Activated T-helper 1 cell treated with anti-CD3 and anti-CD28 coated beads, Interleukin-12 subunit alpha, Interleukin-12 subunit beta, Interleukin-2, Interleukin-4 antibody, amounts not matched to agents 30 ng/mL and 10 ng/mL and 1 ng/mL, durations not matched to agents 14 hours and 24 hours and 36 hours (primary cell): ENCODE data around the gene VDAC1. TPM values are rescaled to one million over a fixed set of nuclear protein-coding genes. Genes with fewer than 3 reads are reported as not detected.
"Not testable (repeated sequence)": the region's sequence is repeated elsewhere in the genome, so short reads cannot be mapped to it uniquely, and the experiment has no call there.

Experiments
- DNase-seq: peaks from one replicate; pipeline ENCODE4 v3.0.0; 2021; ENCODE audit warnings: low spot score
- H3K27ac Mint-ChIP-seq: one replicate; pipeline ENCODE4 v1.8.0; 2021; ENCODE audit warnings: mild to moderate bottlenecking, mixed read lengths
- H3K27me3 Mint-ChIP-seq: one replicate; pipeline ENCODE4 v1.8.0; 2022; ENCODE audit warnings: mild to moderate bottlenecking, moderate library complexity, mixed read lengths; ENCODE audit not compliant: insufficient read depth
- H3K36me3 Mint-ChIP-seq: one replicate; pipeline ENCODE4 v1.8.0; 2021; ENCODE audit warnings: low read depth, mixed read lengths
- H3K4me1 Mint-ChIP-seq: one replicate; pipeline ENCODE4 v1.8.0; 2021; ENCODE audit warnings: low read depth, mixed read lengths
- H3K4me3 Mint-ChIP-seq: one replicate; pipeline ENCODE4 v1.8.0; 2021; ENCODE audit warnings: mild to moderate bottlenecking, moderate library complexity, mixed read lengths
- H3K9me3 Mint-ChIP-seq: one replicate; pipeline ENCODE4 v1.8.0; 2021; ENCODE audit warnings: mixed read lengths
- intact Hi-C: fragments of 100-400 bp; cut with micrococcal nuclease; formaldehyde crosslinking; loops from one replicate; pipeline ENCODE4 v1.15.1; 2024
- total RNA-seq: library from RNA; stranded (reverse); gene quantifications from 2 replicates; pipeline ENCODE4 v1.2.3, GENCODE V29; 2022

Gene VDAC1
- total RNA-seq, 1 donor from 2014 or later = 440 TPM

- DNase-seq = no peak
- Mint-ChIP-seq H3K4me3 (no peak overlapping the region), H3K4me1 (no peaks in the 10 kb centered on the region), H3K27ac (no peak overlapping the region), H3K9me3 (no peaks in the 10 kb centered on the region), H3K36me3 (no peaks in the 10 kb centered on the region), H3K27me3 (no peaks in the 10 kb centered on the region)
- intact Hi-C loops = no loop called here
Measured at GRCh38 chr5:133948721-133949120, 56.1 kb downstream of the VDAC1 start.

GRCh38 chr5:133947431-133947841 lies 57.3 kb downstream of the VDAC1 start:
- DNase-seq = no peak
- Mint-ChIP-seq H3K4me1 (peaks cover 6% of the 10 kb centered on the region), H3K36me3 (no peaks in the 10 kb centered on the region), H3K9me3 (no peaks in the 10 kb centered on the region), H3K27me3 (no peaks in the 10 kb centered on the region), H3K4me3 (no peak overlapping the region), H3K27ac (no peak overlapping the region)
- intact Hi-C loops = no loop called here

GRCh38 chr5:133945568-133945967 lies 59.2 kb downstream of the VDAC1 start:
- no peak for DNase-seq
- no peaks in the 10 kb centered on the region for H3K36me3 Mint-ChIP-seq

GRCh38 chr5:133944263-133945185 lies 60.3 kb downstream of the VDAC1 start:
- H3K27me3 Mint-ChIP-seq = peaks cover 1% of the 10 kb centered on the region
- H3K9me3 Mint-ChIP-seq = no peaks in the 10 kb centered on the region
- H3K36me3 Mint-ChIP-seq = no peaks in the 10 kb centered on the region
- no peak overlapping the region for H3K4me3 Mint-ChIP-seq
- no peak overlapping the region for H3K27ac Mint-ChIP-seq
- no peak for DNase-seq
- H3K4me1 Mint-ChIP-seq = peaks cover 10% of the 10 kb centered on the region
- intact Hi-C loops = loop anchor here (1.0 kb wide), 3 partner anchors 190 to 833 kb away; no protein-coding TSS in a partner anchor

More at GRCh38 chr5:133945568-133945967, 59.2 kb downstream of the VDAC1 start:
- Mint-ChIP-seq H3K27ac (no peak overlapping the region), H3K27me3 (peaks cover 1% of the 10 kb centered on the region), H3K9me3 (no peaks in the 10 kb centered on the region), H3K4me1 (peaks cover 6% of the 10 kb centered on the region), H3K4me3 (no peak overlapping the region)
- intact Hi-C loops = no loop called here

GRCh38 chr5:133943475-133943817 lies 61.3 kb downstream of the VDAC1 start:
- DNase-seq = no peak
- no peaks in the 10 kb centered on the region for H3K36me3 Mint-ChIP-seq
- intact Hi-C loops = no loop called here

GRCh38 chr5:133942614-133943474 lies 61.9 kb downstream of the VDAC1 start:
- Mint-ChIP-seq H3K4me3 (no peak overlapping the region), H3K27me3 (peaks cover 1% of the 10 kb centered on the region), H3K27ac (no peak overlapping the region), H3K36me3 (no peaks in the 10 kb centered on the region), H3K9me3 (no peaks in the 10 kb centered on the region), H3K4me1 (peaks cover 20% of the 10 kb centered on the region)
- intact Hi-C loops = no loop called here
- no peak for DNase-seq

More at GRCh38 chr5:133943475-133943817, 61.3 kb downstream of the VDAC1 start:
- no peak overlapping the region for H3K27ac Mint-ChIP-seq
- peaks cover 20% of the 10 kb centered on the region for H3K4me1 Mint-ChIP-seq
- peaks cover 1% of the 10 kb centered on the region for H3K27me3 Mint-ChIP-seq
- H3K9me3 Mint-ChIP-seq = no peaks in the 10 kb centered on the region
- H3K4me3 Mint-ChIP-seq = no peak overlapping the region

- H3K9me3 Mint-ChIP-seq = no peaks in the 10 kb centered on the region
- H3K4me3 Mint-ChIP-seq = no peak overlapping the region
- H3K4me1 Mint-ChIP-seq = peaks cover 20% of the 10 kb centered on the region
- no peak overlapping the region for H3K27ac Mint-ChIP-seq
- no peak for DNase-seq
- no peaks in the 10 kb centered on the region for H3K36me3 Mint-ChIP-seq
- intact Hi-C loops = no loop called here
- H3K27me3 Mint-ChIP-seq = peaks cover 1% of the 10 kb centered on the region
Measured at GRCh38 chr5:133941456-133942196, 63.1 kb downstream of the VDAC1 start.

- Mint-ChIP-seq H3K27ac (no peak overlapping the region), H3K4me3 (no peak overlapping the region), H3K36me3 (no peaks in the 10 kb centered on the region), H3K9me3 (no peaks in the 10 kb centered on the region), H3K27me3 (peaks cover 1% of the 10 kb centered on the region), H3K4me1 (peaks cover 21% of the 10 kb centered on the region)
- DNase-seq = no peak
- intact Hi-C loops = loop anchor here (1.0 to 10.0 kb wide), 2 partner anchors 65 to 325 kb away; partner anchors contain the start of gene FSTL4
Measured at GRCh38 chr5:133939668-133940067, 65.1 kb downstream of the VDAC1 start.

- H3K4me1 Mint-ChIP-seq = peaks cover 28% of the 10 kb centered on the region
- no peak overlapping the region for H3K27ac Mint-ChIP-seq
- intact Hi-C loops = loop anchor here (1.0 to 10.0 kb wide), 2 partner anchors 65 to 324 kb away; partner anchors contain the start of gene FSTL4
- no peak for DNase-seq
- peaks cover 1% of the 10 kb centered on the region for H3K27me3 Mint-ChIP-seq
- no peak overlapping the region for H3K4me3 Mint-ChIP-seq
- no peaks in the 10 kb centered on the region for H3K36me3 Mint-ChIP-seq
- no peaks in the 10 kb centered on the region for H3K9me3 Mint-ChIP-seq
Measured at GRCh38 chr5:133938929-133939328, 65.8 kb downstream of the VDAC1 start.

- Mint-ChIP-seq H3K36me3 (no peaks in the 10 kb centered on the region), H3K9me3 (no peaks in the 10 kb centered on the region), H3K27me3 (peaks cover 1% of the 10 kb centered on the region), H3K27ac (no peak overlapping the region), H3K4me3 (no peak overlapping the region), H3K4me1 (peaks cover 24% of the 10 kb centered on the region)
- intact Hi-C loops = loop anchor here (10.0 kb wide), 1 partner anchor 323 kb away; the partner anchor contains the start of gene FSTL4
- DNase-seq = no peak
Measured at GRCh38 chr5:133938039-133938821, 66.5 kb downstream of the VDAC1 start.

- H3K27ac Mint-ChIP-seq, DNase-seq, H3K9me3 Mint-ChIP-seq, H3K36me3 Mint-ChIP-seq, H3K4me3 Mint-ChIP-seq, H3K27me3 Mint-ChIP-seq: not testable (repeated sequence)
- H3K4me1 Mint-ChIP-seq = peaks cover 29% of the 10 kb centered on the region
- intact Hi-C loops = loop anchor here (10.0 kb wide), 1 partner anchor 323 kb away; the partner anchor contains the start of gene FSTL4
Measured at GRCh38 chr5:133937628-133938027, 67.1 kb downstream of the VDAC1 start.

GRCh38 chr5:133936651-133937015 lies 68.1 kb downstream of the VDAC1 start:
- Mint-ChIP-seq H3K36me3 (no peaks in the 10 kb centered on the region), H3K27ac (no peak overlapping the region), H3K4me3 (no peak overlapping the region), H3K9me3 (no peaks in the 10 kb centered on the region), H3K27me3 (peaks cover 1% of the 10 kb centered on the region), H3K4me1 (peaks cover 35% of the 10 kb centered on the region)
- intact Hi-C loops = loop anchor here (10.0 kb wide), 1 partner anchor 322 kb away; the partner anchor contains the start of gene FSTL4
- DNase-seq = no peak
